Muscle of arm (tissue), 12 donors: ENCODE measurements around the gene ELAVL4. TPM values are rescaled to one million over a fixed set of nuclear protein-coding genes. Genes with fewer than 3 reads are reported as not detected.
"Not testable (repeated sequence)": the region's sequence is repeated elsewhere in the genome, so short reads cannot be mapped to it uniquely, and the experiment has no call there.

Experiments used
- DNase-seq: peaks from one replicate; pipeline ENCODE4 v3.0.0-alpha.2; 2013
- polyA plus RNA-seq, 12 donors: library from polyadenylated mRNA; unstranded; fragments of 120-200 nt; gene quantifications; one replicate each; pipeline ENCODE4 v1.2.1, GENCODE V29; 2013; ENCODE audit not compliant: insufficient read length in 12 of 12

The ELAVL4 gene
- polyA plus RNA-seq, 12 donors, result 0.05 to 29.8 (median 0.33) TPM; not detected in 3

DNA sequence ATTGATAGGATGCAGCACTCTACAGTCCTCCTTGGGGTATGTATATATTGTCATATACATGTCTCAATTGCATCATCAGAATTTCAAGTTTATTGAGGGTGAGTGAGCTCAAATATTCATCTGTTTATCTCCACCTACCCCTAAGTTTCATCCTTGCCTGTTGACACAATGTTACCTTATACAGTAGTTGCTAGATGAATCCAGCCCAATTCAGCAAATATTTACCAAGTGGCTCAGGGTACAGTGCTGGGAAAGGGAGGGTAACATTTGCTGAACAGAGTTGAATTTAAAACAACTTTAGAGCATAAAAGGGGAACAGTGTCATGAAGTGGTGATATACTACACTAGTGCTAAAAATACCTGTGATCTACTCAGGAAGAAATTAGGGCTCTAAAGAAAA is 14.4 kb downstream of the ELAVL4 start:
- DNase-seq, result no peak

- DNase-seq, result no peak
Measured at GRCh38 chr1:50126927-50127715, 18.4 kb downstream of the ELAVL4 start.

- no peak for DNase-seq
Measured at GRCh38 chr1:50129201-50129600, 20.5 kb downstream of the ELAVL4 start.

GRCh38 chr1:50132347-50132894 is 23.7 kb downstream of the ELAVL4 start:
- DNase-seq, result no peak

GRCh38 chr1:50135716-50136115 is 27.0 kb downstream of the ELAVL4 start:
- DNase-seq, result no peak

GRCh38 chr1:50139339-50140181 is 30.8 kb downstream of the ELAVL4 start:
- no peak for DNase-seq

GRCh38 chr1:50140182-50140447 is 31.4 kb downstream of the ELAVL4 start:
- no peak for DNase-seq

DNA sequence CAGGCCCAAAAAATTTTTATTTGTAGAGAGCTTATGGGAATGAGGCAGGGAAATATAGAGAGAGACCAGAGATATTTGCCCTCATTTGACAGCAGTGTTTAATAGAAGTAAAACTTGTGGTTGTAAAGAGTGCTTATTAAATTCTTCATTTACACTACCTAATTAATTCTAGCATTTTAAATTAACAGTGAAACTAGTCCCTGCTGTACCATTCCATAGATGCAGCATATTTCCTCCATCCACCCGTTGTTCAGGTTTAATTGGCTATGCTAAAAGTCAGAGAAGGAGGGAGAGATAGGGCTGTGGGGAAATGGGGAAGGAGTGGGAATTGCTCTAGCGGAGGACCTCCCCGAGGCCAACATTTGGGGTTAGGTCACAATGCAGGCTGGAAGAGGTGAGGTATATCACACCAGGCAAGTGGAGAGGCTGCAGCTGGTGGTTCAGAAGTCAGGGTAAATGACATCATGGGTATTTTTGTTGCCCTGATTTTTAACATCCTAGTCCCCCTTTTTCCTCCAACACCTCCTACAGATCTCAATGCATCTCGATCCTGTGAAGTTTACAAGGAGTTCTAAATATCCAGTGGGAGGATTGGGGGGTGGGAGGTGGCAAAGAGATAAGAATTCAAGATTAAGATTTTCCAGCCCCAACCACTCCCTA is 38.6 kb downstream of the ELAVL4 start:
- no peak for DNase-seq

- DNase-seq, result no peak
Measured at GRCh38 chr1:50148142-50148923, 39.6 kb downstream of the ELAVL4 start.

GRCh38 chr1:50152236-50152635 is 43.5 kb downstream of the ELAVL4 start:
- DNase-seq, result no peak

DNA sequence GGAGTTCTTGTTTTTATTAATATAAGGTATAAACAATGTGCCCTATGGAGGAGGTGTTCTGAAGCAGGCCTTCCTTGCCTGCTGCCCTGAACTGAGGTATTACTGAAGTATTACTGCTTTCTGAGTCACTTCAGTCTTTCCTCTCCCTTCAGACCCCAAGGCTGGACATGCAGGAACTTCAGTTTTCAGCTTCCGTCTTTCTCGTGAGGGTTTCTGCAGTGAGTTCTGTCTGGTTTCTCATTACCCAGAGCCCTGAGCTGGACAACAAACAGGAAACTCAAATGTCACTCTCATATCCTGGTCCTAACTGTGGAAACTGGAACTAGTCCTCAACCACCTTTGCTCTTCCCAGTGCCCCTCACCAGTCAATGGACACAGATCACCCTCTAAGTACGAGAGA is 46.8 kb downstream of the ELAVL4 start:
- no peak for DNase-seq

DNA sequence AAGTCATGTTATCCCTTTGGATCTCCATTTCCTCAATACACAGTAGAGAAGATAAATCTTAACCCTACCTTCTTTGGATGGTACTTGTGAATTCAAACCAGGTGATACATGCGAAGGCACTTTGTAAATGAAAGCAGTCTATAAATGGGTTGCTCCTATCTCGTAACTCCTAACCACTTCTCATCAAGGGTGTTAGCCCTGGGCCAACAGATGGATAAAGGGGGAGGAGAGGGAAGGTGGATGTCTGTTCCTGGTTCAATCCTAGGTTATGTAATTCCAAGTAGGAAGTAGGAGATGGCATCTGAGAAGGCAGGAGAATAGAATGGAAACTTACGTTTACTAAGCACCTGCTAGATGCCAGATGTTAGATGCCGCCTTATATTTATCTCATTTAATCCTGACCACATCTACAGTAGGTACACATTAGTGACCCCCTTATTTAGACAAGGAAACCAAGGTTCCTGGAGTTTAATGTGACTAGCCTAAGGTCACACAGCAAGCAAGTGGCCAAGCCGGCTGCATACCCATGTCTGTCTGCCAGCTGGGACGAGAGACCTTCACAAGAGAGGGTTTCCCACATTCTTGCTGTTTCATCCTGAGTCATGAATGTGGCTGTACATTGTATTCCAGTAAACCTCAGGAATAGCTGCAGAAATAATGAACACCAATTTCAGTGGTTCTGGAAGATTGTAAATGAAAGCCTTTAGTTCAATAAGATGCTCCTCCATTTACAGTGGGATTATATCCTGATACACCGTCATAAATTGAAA is 47.7 kb downstream of the ELAVL4 start:
- no peak for DNase-seq

DNA sequence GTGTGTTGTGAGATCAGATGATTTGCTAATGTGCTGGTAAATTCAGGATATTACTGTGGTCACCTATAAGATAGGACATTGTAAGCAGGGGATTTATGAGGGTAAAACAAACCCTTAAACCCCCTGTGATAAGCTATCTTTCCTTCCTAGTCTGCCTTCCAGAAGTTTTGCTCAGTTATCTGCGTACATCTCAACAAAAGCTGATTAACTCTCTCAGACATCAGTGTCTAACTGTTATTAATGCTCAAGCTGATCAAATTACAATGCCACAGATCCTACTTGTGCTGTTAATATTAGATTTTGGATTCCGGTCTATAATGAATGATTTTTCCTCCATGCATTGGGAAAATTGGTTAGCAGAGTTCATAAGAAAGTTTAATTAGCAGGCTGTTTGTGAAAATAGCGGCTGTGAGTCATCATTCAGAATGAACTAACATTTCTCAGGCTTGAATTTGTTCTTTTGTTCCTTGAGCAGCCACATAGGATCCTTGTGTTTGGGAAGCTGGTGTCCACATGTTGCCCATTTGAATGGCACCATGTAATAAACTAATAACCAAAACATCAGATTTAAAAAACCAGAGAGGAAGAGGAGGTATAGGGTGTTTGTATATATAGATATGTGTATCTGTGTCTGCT is 48.7 kb downstream of the ELAVL4 start:
- DNase-seq, result no peak

DNA sequence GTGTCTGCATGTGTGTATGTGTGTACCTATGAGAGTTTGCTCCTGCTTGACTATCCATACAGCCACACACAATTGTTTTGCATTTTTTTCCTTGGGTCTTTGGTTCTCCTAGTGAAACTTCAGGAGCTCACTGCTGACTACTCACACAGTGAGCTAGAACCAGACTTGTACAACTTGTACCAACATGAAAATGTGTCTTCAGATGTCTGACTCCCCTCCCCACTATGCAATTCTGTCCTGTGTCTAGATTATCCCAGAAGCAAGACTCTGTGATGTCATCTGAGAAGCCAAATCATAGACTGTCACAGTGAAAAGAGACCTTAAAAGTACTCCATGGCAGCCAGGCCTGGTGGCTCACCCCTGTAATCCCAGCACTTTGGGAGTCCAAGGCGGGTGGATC is 49.7 kb downstream of the ELAVL4 start:
- no peak for DNase-seq

DNA sequence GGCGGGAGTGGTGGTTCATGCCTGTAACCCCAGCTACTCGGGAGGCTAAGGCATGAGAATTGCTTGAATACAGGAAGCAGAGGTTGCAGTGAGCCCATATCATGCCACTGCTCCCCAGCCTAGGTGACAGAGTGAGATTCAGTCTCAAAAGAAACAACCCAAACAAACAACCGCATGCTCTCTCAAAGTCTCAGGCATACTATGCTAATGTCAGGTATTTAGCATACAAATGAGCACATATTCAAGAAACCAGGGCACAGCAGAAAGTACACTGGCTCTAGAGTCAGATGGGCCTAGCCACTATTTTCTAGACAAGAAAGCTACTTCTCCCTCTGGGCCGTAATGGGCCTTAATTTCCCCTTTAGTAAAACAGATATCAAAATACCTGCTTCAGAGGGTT is 55.0 kb downstream of the ELAVL4 start:
- DNase-seq, result no peak

GRCh38 chr1:50166351-50166750 is 57.6 kb downstream of the ELAVL4 start:
- DNase-seq, result not testable (repeated sequence)

- no peak for DNase-seq
Measured at GRCh38 chr1:50172299-50172698, 63.6 kb downstream of the ELAVL4 start.

GRCh38 chr1:50174101-50174500 is 65.4 kb downstream of the ELAVL4 start:
- no peak for DNase-seq

DNA sequence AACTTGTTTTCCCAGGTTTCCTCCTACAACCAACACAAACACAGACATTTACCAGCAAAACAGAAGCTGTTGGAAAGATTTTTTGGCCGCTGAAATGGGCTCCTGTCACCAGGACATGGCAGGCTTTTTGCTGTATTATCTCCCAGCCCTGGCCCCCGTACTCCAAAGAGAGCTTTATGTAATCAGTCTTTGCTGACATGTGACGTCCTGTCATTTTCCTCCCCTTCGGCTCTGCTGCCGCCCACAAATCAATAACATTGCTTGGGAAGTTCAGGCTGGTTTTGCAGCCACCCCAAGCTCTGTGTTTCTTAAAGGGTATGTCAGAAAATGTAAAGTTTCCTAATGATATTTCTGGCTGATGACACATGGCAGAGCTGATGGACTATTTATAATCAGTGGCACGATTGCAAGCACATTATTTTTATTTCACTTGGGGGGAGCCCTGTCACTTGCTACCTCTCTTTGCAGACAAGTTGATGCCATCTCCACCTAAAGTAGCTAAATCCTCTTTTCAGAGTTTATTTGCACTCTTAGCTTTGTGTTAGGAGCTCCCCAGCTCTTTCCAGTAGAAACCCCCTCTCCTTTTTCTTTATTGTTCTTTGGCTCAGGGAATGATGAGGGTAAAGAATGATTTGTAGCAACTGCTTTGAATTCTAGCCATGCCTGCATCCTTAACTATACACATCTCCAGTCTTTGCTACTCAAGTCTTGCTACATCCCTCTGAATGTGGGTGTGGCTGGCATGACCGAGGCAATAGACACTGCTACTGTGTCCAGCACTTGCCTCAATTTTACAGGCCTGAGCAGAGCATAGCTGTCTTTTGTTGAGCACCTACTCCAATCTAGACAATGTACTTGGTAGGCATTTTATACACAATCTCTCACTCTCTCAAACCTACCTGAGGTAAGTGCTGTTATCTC is 67.3 kb downstream of the ELAVL4 start:
- DNase-seq, result no peak
